K562 treated with DMSO at 1 percent for 4 hours (cell line): Measurements from ENCODE around the gene GRIN2C. TPM values are rescaled to one million over a fixed set of nuclear protein-coding genes. Genes with fewer than 3 reads are reported as not detected.

Experiments
- total RNA-seq: library from RNA; unstranded; fragments of 300-600 nt; gene quantifications from 2 replicates; pipeline ENCODE4 v1.2.3, GENCODE V29; 2022; ENCODE audit not compliant: insufficient read depth

The GRIN2C gene
- total RNA-seq = 0.86 and 1.1 TPM in 2 replicates

GRCh38 chr17:74859459-74860228 lies at the start of gene GRIN2C:
Gene GRIN2C (minus strand): TSS chr17:74859885. CDS start chr17:74855092, 4,793 bp downstream.

GRCh38 chr17:74892974-74893911 lies 33.6 kb upstream of the GRIN2C start, which contains the start of gene FADS6:
Gene FADS6 (minus strand): TSS chr17:74893633. CDS start chr17:74893595, 38 bp downstream.

GRCh38 chr17:74872313-74873036 lies 12.8 kb upstream of the GRIN2C start, which contains the start of gene FDXR:
Gene FDXR (minus strand): TSS chr17:74872994. CDS start chr17:74872944, 50 bp downstream.

Other genes starting within 250 kb of the GRIN2C start
- gene CD300E, start 236.1 kb downstream of the GRIN2C start, total RNA-seq = not detected in 2 replicates
- gene CD300LF, start 147.0 kb downstream of the GRIN2C start, total RNA-seq = not detected in 2 replicates
- not detected in 2 replicates for gene RAB37, start 122.6 kb downstream of the GRIN2C start, total RNA-seq
- 72.2 and 83.0 TPM in 2 replicates for gene NHERF1, start 111.3 kb downstream of the GRIN2C start, total RNA-seq
- 22.0 and 26.5 TPM in 2 replicates for gene NAT9, start 83.5 kb downstream of the GRIN2C start, total RNA-seq
- 85.8 and 115 TPM in 2 replicates for gene FDXR, start 13.1 kb upstream of the GRIN2C start, total RNA-seq
- gene FADS6, start 33.7 kb upstream of the GRIN2C start, total RNA-seq = 0.62 TPM in 1 of 2 replicates, not detected in the other
- gene USH1G, start 63.4 kb upstream of the GRIN2C start, total RNA-seq = 0.33 and 0.47 TPM in 2 replicates
- 0.40 TPM in 1 of 2 replicates, not detected in the other for gene OTOP2, start 64.4 kb upstream of the GRIN2C start, total RNA-seq
- gene OTOP3, start 76.0 kb upstream of the GRIN2C start, total RNA-seq = not detected in 2 replicates
- gene HID1, start 112.9 kb upstream of the GRIN2C start, total RNA-seq = 3.9 and 9.1 TPM in 2 replicates
- 13.3 and 19.2 TPM in 2 replicates for gene CDR2L, start 127.7 kb upstream of the GRIN2C start, total RNA-seq
- 54.4 and 62.3 TPM in 2 replicates for gene MRPL58, start 152.8 kb upstream of the GRIN2C start, total RNA-seq
- gene ATP5PD, start 187.1 kb upstream of the GRIN2C start, total RNA-seq = 428 and 454 TPM in 2 replicates
- gene KCTD2, start 187.3 kb upstream of the GRIN2C start, total RNA-seq = 27.3 and 29.3 TPM in 2 replicates
- gene SLC16A5, start 228.1 kb upstream of the GRIN2C start, total RNA-seq = 2.7 and 7.1 TPM in 2 replicates